Measurements from ENCODE around the gene NR4A3.

NR4A3 gene

GRCh38 chr9:99905833-99906402 is 84.2 kb downstream of the NR4A3 start:
- TF ChIP-seq ZC3H10 (CRISPR knock-in tag; IDR thresholded peaks at IDR 0.05) (no peak), CSDC2 (CRISPR knock-in tag; IDR thresholded peaks at IDR 0.05) (no peak), TCF4 (CRISPR knock-in tag; IDR thresholded peaks at IDR 0.05; ENCODE audit: borderline replicate concordance) (no peak), ZNF8 (CRISPR knock-in tag; IDR thresholded peaks at IDR 0.05) (no peak), BACH2 (CRISPR knock-in tag; IDR thresholded peaks at IDR 0.05; ENCODE audit: borderline replicate concordance) (no peak), CSRNP3 (CRISPR knock-in tag; IDR thresholded peaks at IDR 0.05) (no peak), ESRRG (CRISPR knock-in tag; IDR thresholded peaks at IDR 0.05) (no peak), OSR1 (CRISPR knock-in tag; IDR thresholded peaks at IDR 0.05) (no peak), ZFP30 (CRISPR knock-in tag; IDR thresholded peaks at IDR 0.05) (no peak), RARB (CRISPR knock-in tag; IDR thresholded peaks at IDR 0.05) (no peak), TOX (CRISPR knock-in tag; IDR thresholded peaks at IDR 0.05; ENCODE audit: borderline replicate concordance) (no peak), ZFP3 (CRISPR knock-in tag; IDR thresholded peaks at IDR 0.05) (no peak), TSHZ2 (CRISPR knock-in tag; IDR thresholded peaks at IDR 0.05) (no peak), CREB5 (CRISPR knock-in tag; IDR thresholded peaks at IDR 0.05; ENCODE audit: low read depth) (no peak), ISL1 (CRISPR knock-in tag; IDR thresholded peaks at IDR 0.05) (no peak), PPARA (CRISPR knock-in tag; IDR thresholded peaks at IDR 0.05; ENCODE audit: borderline replicate concordance) (no peak), POU6F1 (CRISPR knock-in tag; IDR thresholded peaks at IDR 0.05; ENCODE audit: borderline replicate concordance, low read depth) (no peak), GLIS3 (CRISPR knock-in tag; IDR thresholded peaks at IDR 0.05) (no peak), ZNF565 (CRISPR knock-in tag; conservative IDR thresholded peaks at IDR 0.05; ENCODE audit: low read depth) (no peak)
- ATAC-seq: no peak

GRCh38 chr9:99906403-99907207 is 84.9 kb downstream of the NR4A3 start, which contains the start of gene STX17:
STX17 (plus strand) TSS chr9:99906654; CDS start chr9:99915240, 8,586 bp downstream.
- TF ChIP-seq GLIS3 (CRISPR knock-in tag; IDR thresholded peaks at IDR 0.05): no peak
- TF ChIP-seq PPARA (CRISPR knock-in tag; IDR thresholded peaks at IDR 0.05; ENCODE audit: borderline replicate concordance): no peak
- peak; percentile 94 for ATAC-seq

- peak; percentile 28; the same call in 2 of the 3 replicates for ATAC-seq
- TF ChIP-seq GLIS3 (CRISPR knock-in tag; IDR thresholded peaks at IDR 0.05) (no peak), ZC3H10 (CRISPR knock-in tag; IDR thresholded peaks at IDR 0.05) (no peak), BACH2 (CRISPR knock-in tag; IDR thresholded peaks at IDR 0.05; ENCODE audit: borderline replicate concordance) (no peak)
Measured at GRCh38 chr9:99907208-99907532, 85.5 kb downstream of the NR4A3 start.

- ATAC-seq: no peak
- no peak for TF ChIP-seq OSR1 (CRISPR knock-in tag; IDR thresholded peaks at IDR 0.05)
- TF ChIP-seq CSRNP3 (CRISPR knock-in tag; IDR thresholded peaks at IDR 0.05): no peak
- no peak for TF ChIP-seq POU6F1 (CRISPR knock-in tag; IDR thresholded peaks at IDR 0.05; ENCODE audit: borderline replicate concordance, low read depth)
- TF ChIP-seq CREB5 (CRISPR knock-in tag; IDR thresholded peaks at IDR 0.05; ENCODE audit: low read depth): no peak
- no peak for TF ChIP-seq PATZ1 (CRISPR knock-in tag; IDR thresholded peaks at IDR 0.05; ENCODE audit: borderline replicate concordance)
Measured at GRCh38 chr9:99911600-99911999, 89.9 kb downstream of the NR4A3 start.

All from SK-N-SH treated with all-trans-retinoic acid at 6 μM for 48 hours (cell line).